Umbilical cord (tissue), 2 donors: ENCODE results near the gene TRUB1. TPM values are rescaled to one million over a fixed set of nuclear protein-coding genes. Genes with fewer than 3 reads are reported as not detected.
"Not testable (repeated sequence)": the region's sequence is repeated elsewhere in the genome, so short reads cannot be mapped to it uniquely, and the experiment has no call there.

ENCODE experiments used
- DNase-seq: peaks from one replicate; pipeline ENCODE4 v3.0.0-alpha.2; 2015; ENCODE audit warnings: low spot score
- total RNA-seq: library from RNA; depleted of rRNA; stranded (reverse); fragments of >200 nt; gene quantifications from one replicate; pipeline ENCODE4 v1.2.3, GENCODE V29; 2014; ENCODE audit warnings: low replicate concordance; ENCODE audit not compliant: insufficient read depth

The TRUB1 gene
- total RNA-seq, 1 donor from 2014 or later = 26.7 TPM

DNA sequence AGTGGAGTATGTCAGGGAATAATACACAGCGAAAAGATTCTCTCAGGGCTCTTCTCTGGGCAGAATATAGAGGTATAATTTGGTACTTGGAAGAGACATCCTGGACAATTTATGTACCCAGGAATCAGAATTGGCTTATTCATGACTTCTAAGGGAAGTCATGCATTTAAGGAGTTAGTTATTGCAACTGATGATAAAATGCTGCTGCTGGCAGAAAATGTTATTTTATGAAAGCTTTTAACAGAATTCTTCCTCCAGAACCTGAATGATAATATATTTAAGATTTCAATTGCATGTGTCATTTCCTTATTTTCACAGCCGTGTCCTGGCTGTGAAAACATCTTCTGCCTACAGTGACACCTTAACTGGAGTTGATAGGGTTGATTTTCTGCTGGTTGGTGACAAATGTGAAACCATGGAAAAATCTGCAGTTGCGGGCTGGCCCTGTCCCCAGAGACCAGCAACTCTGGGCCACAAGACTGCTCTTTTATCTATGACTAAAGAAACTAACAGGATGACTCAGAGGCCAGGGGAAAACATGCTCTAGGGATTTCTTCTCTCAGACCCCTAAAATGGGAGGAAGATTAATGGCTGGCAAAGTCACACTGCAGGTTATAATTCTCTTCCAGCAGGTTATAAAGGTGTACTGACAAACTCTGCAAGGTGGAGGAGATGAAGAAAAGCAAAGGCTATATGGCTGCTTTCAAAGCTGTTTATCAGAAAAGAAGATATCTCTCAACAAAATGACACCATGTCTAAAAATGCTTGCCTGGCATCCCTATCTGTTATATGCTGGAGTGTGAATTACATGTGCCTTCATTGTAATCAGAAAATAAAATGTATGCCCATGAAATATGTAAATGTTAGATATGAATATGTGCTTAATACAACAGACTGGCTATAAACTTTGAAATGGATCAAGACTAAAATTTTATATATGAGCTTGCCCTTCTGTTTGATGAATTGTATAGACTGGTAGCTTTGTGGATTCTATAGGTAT, 12.1 kb upstream of the TRUB1 start:
- no peak for DNase-seq

GRCh38 chr10:114928818-114929217, 9.2 kb upstream of the TRUB1 start:
- DNase-seq = no peak

- DNase-seq = peak; percentile 59
These were observed 7.7 kb upstream of the TRUB1 start for GRCh38 chr10:114930320-114930719.

GRCh38 chr10:114931072-114931679, 6.8 kb upstream of the TRUB1 start:
- DNase-seq = no peak

GRCh38 chr10:114932225-114932624, 5.8 kb upstream of the TRUB1 start:
- DNase-seq = no peak

DNA sequence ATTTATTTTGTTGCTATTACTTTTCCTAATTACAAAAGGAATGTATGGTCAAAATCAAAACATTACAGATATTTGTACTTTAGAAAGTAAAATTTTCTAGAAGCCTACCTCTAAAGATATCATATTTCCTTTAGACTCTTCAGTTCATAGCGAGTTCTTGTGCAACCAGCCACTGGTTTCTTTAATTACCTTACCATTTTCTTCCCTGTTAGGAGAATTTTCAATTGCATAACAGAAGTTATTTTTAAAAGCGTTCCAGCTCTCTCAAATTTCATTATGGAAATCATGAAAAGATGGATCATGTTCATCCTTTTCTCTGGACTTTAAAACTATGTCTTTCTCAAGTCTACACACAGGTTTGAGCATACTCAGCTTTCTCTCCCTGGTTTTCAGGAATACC, 5.0 kb upstream of the TRUB1 start:
- no peak for DNase-seq

DNA sequence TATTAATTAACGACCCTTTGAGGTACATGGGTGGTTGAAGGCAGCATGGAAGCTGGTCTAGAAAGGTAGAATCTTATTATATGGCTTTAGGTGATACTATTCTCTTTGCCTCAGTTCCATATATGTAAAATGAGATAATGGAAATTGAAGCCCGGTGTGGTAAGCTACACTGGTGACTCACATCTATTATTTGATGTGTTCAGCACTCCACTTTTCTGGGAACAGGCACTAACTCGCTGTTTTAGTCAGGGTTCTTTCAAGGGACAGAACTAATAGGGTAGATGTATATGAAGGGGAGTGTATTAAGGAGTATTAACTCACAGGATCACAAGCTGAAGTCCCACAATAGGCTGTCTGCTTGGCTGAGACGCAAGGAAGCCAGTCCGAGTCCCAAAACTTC, 4.4 kb upstream of the TRUB1 start:
- no peak for DNase-seq

GRCh38 chr10:114933995-114934394, 4.0 kb upstream of the TRUB1 start:
- not testable (repeated sequence) for DNase-seq

DNA sequence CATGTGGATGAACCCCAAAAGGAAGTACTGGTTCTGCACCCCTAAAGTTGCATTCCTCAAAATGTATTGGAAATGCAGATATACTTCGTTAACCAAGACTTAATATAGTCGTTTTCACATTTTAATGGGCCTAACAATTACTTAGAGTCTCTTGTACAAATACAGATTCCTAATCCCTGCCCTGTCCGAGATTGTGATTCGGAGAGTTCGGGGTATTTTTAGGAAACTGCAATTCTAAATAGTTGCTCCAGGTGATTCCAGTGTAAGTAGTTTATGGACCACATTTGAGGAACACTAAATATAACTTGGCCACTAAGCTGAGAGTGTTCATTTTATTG, 830 bp downstream of the TRUB1 start:
- DNase-seq = no peak

DNA sequence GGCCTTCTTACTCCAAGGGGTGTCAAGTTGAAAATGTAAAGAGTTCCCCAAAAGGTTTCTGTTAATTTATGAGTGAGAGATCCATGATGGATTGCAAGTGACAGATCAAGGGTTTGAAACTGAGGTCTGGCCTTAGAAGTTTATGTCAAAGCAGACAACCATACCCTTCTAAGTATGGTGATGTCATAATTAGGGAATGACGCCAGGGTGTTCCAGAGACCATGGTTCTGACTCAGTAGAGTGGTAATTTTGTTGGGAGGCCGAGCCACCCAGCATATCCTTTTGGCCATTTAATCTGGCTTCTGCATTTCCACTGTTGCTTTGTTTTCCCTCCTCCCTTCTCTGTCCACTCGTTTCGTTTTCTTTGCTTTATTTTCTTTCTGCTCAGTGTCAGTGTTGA, 2.7 kb downstream of the TRUB1 start:
- DNase-seq = no peak

GRCh38 chr10:114943000-114943399, 5.0 kb downstream of the TRUB1 start:
- peak; percentile 48 for DNase-seq

GRCh38 chr10:114953047-114953446, 15.1 kb downstream of the TRUB1 start:
- no peak for DNase-seq

- no peak for DNase-seq
These were observed 18.0 kb downstream of the TRUB1 start for GRCh38 chr10:114955984-114956383.

DNA sequence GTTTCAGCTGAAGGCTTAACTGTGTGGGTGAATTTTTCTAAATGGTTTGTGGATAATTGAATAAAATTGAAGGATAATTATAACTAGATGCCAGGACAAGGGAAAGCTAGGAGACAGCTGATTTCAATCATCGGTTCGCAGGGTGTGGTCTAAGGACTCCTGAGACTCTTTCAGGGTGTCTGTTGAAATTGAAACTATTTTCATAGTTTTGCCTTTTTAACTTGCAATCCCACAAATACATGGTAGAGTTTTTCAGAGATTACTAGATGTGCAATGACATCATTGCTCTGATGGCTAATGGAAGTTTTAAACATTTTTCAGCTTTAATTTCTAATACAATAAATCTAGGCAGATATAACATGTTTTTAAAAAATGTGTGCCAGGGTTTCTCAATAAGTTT, 18.5 kb downstream of the TRUB1 start:
- peak; percentile 17 for DNase-seq

GRCh38 chr10:114957122-114957521, 19.1 kb downstream of the TRUB1 start:
- DNase-seq = peak; percentile 55

DNA sequence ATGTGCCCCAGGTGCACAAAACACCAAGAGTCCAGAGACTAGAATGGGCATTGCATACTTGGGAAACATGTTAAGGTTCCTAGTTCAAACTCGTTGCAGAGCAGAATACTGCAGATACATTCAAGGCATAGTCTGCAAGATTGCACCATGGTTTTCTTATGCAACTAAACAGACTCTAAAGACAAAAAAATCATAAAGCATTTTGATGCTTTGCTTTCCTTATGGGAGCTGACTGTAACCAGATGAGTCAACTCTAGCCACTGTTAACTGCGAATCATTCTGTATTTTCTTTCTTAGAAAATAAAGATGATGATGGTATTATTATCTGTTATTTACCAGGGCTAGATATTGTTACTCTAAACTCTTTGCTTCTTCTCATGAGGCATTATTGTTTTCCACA, 19.7 kb downstream of the TRUB1 start:
- DNase-seq = peak; percentile 38

DNA sequence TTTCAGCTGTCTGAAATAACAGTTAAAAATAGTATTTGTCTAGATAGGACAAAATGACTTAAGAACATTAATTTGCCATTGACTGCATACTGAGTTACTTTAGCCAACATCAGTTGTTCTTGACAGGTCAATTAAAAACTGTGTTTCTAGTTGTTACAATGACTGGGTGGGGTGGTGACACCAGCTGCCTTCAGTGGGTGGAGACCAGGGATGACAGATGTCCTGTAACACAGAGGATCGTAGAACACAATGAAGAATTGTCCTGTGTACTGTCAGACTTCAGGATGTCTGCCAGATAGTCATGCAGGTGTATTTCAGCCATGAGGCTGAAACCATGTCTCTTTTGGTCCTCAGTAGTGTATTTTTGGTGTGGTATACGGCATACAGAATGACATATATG, 24.4 kb downstream of the TRUB1 start:
- DNase-seq = no peak

- DNase-seq = no peak
These were observed 25.9 kb downstream of the TRUB1 start for GRCh38 chr10:114963908-114964307.

GRCh38 chr10:114967071-114967470, 29.1 kb downstream of the TRUB1 start:
- no peak for DNase-seq

GRCh38 chr10:114970515-114970914, 32.5 kb downstream of the TRUB1 start:
- no peak for DNase-seq

DNA sequence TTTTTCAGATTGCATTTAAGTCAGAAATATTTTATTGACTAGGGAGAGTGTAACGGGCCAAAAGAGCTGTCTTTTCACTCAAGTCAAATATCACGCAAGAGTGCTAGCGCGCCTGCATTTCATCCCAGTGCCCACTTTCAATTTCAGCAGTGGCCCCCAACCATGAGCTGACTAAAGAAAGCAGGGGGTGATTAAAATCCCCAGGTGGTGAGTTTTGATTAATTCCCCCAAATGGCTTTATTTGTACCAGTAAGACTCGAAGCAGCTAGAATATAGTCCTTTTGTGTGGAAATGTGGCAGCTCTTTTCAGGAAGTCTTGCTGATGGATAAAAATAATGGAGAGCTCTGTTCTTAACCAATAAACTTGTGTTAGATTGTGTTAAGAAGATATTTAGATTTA, 35.3 kb downstream of the TRUB1 start:
- no peak for DNase-seq

DNA sequence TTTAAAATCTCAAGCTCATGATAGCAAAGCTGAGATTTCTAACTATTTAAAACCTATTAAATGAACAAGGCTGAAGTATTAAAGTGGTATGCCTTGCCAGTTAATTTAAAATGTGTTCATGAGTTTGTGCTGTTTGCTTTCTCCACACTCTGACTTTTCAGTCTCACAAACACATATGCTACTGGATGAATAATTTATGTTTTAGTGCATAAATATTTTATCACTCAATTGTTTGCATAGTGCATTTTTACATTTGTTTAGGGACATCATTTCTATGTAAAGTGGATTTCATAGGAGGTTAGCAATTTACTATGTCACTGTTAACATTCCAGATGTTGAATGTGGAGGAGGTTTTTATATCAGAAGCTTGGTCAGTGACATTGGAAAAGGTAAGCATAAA, 36.0 kb downstream of the TRUB1 start:
- no peak for DNase-seq

- no peak for DNase-seq
These were observed 36.6 kb downstream of the TRUB1 start for GRCh38 chr10:114974625-114975024.
